PFSK-1 (cell line): ENCODE results near the gene SUCLG2.

Experiments used
- FOXP2 ChIP-seq: optimal IDR thresholded peaks from 2 replicates; pipeline ENCODE3; 2011; ENCODE audit warnings: borderline replicate concordance, control low read depth, inconsistent platforms; ENCODE audit not compliant: insufficient read depth; ENCODE audit errors: extremely low read length, extremely low read depth
- POLR2AphosphoS5 ChIP-seq: IDR thresholded peaks from 2 replicates; pipeline ENCODE4 v1.6.1; 2012; ENCODE audit warnings: low read depth, mild to moderate bottlenecking, control low read depth, low read length, moderate library complexity
- SIN3A ChIP-seq: IDR thresholded peaks from 2 replicates; pipeline ENCODE4 v1.6.1; 2012; ENCODE audit warnings: mild to moderate bottlenecking, low read length, moderate library complexity, borderline replicate concordance; ENCODE audit not compliant: insufficient read depth
- TAF1 ChIP-seq: IDR thresholded peaks from 2 replicates; pipeline ENCODE4 v1.6.1; 2012; ENCODE audit warnings: low read length, control low read depth, borderline replicate concordance; ENCODE audit not compliant: insufficient read depth
- TF ChIP-seq, protein P1 (sequence below), 2 experiments: IDR thresholded peaks; 2 replicates each; pipeline versions ENCODE4 v1.6.1 to v1.8.0; 2011 to 2012; ENCODE audit warnings: low read depth in 2 of 2, low read length in 2 of 2, control low read depth in 1 of 2, inconsistent platforms in 1 of 2, mild to moderate bottlenecking in 1 of 2, moderate library complexity in 1 of 2; ENCODE audit not compliant: insufficient read depth in 1 of 2

Gene SUCLG2

DNA sequence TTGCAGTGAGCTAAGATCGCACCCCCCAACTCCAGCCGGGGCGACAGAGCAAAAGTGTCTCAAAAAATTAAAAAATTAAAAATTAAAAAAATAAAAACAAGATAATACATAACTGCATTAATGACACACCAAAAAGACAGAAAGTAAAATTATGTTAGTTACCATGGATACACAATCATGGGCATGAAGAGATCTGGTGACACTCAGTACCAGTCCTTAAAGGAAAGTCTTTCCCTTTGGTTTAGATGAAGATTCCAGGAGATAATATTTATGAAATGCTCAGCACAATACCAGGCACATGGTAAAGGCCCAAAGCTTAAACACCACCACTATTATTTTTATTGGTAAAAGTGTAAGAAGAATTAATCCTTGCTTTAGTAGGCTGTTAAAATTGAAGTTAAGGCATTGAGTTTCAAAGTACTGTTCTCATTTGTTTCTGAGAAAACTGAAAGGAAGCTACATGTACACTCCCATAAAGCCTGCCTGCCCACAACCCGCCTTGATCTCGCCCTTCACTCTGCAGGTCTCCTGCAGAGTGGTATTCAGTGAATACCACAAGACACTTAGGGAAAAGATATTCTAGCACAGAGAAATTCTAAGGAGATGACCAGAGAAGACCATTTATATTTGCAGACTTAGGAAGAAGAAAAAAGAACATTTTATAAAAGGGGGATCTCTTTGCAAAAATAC lies 52.3 kb downstream of the SUCLG2 start:
- TF ChIP-seq POLR2AphosphoS5, result no peak
- TF ChIP-seq, protein P1, sequence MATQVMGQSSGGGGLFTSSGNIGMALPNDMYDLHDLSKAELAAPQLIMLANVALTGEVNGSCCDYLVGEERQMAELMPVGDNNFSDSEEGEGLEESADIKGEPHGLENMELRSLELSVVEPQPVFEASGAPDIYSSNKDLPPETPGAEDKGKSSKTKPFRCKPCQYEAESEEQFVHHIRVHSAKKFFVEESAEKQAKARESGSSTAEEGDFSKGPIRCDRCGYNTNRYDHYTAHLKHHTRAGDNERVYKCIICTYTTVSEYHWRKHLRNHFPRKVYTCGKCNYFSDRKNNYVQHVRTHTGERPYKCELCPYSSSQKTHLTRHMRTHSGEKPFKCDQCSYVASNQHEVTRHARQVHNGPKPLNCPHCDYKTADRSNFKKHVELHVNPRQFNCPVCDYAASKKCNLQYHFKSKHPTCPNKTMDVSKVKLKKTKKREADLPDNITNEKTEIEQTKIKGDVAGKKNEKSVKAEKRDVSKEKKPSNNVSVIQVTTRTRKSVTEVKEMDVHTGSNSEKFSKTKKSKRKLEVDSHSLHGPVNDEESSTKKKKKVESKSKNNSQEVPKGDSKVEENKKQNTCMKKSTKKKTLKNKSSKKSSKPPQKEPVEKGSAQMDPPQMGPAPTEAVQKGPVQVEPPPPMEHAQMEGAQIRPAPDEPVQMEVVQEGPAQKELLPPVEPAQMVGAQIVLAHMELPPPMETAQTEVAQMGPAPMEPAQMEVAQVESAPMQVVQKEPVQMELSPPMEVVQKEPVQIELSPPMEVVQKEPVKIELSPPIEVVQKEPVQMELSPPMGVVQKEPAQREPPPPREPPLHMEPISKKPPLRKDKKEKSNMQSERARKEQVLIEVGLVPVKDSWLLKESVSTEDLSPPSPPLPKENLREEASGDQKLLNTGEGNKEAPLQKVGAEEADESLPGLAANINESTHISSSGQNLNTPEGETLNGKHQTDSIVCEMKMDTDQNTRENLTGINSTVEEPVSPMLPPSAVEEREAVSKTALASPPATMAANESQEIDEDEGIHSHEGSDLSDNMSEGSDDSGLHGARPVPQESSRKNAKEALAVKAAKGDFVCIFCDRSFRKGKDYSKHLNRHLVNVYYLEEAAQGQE (IDR thresholded peaks at IDR 0.05; ENCODE audit: insufficient read depth in 1 of 2, low read depth in 2 of 2, low read length in 2 of 2), result no peak
- TF ChIP-seq FOXP2, result no peak
- no peak for TF ChIP-seq TAF1

DNA sequence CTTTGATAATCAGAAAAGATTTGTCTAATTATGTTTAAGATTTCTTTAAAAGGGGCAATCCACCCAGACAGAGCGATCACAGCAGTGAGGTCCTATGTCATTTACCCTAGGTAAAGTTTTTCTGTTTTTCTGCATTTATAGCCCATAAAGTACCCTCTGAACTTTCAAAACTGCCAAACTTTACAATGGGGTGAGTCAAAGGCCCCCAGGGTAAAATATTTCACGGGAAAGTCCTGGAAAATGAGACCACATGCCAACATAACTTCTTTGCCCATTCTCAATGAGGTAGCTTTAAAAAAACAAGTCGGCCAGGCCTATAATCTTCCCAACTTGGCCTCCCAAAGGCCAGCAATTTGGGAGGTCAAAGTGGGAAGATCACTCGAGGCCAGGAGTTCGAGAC lies 53.0 kb downstream of the SUCLG2 start:
- TF ChIP-seq, protein P1 (IDR thresholded peaks at IDR 0.05; ENCODE audit: insufficient read depth in 1 of 2, low read depth in 2 of 2, low read length in 2 of 2), result no peak
- no peak for TF ChIP-seq SIN3A
- no peak for TF ChIP-seq TAF1
- TF ChIP-seq POLR2AphosphoS5, result no peak
- no peak for TF ChIP-seq FOXP2

DNA sequence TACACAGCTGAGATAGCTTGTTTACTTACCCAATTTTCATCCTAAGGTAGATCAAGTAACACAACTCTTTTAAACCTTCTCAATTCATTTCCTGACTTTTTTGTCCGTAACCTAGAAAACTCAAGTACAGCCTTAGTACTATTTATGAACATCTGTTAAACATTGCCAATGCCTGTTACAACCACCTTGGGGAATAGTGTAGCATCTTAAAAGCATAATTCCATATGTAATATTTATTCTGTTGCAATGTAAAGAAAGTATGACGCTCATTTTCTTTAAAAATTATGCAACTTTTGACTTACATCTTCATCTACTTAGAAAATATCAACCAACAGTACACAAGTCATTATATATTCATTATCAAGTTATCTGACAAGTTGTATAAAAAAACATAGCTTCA lies 54.6 kb downstream of the SUCLG2 start:
- TF ChIP-seq FOXP2 (no peak), TAF1 (no peak), SIN3A (no peak), POLR2AphosphoS5 (no peak)
- TF ChIP-seq, protein P1 (IDR thresholded peaks at IDR 0.05; ENCODE audit: insufficient read depth in 1 of 2, low read depth in 2 of 2, low read length in 2 of 2), result no peak

DNA sequence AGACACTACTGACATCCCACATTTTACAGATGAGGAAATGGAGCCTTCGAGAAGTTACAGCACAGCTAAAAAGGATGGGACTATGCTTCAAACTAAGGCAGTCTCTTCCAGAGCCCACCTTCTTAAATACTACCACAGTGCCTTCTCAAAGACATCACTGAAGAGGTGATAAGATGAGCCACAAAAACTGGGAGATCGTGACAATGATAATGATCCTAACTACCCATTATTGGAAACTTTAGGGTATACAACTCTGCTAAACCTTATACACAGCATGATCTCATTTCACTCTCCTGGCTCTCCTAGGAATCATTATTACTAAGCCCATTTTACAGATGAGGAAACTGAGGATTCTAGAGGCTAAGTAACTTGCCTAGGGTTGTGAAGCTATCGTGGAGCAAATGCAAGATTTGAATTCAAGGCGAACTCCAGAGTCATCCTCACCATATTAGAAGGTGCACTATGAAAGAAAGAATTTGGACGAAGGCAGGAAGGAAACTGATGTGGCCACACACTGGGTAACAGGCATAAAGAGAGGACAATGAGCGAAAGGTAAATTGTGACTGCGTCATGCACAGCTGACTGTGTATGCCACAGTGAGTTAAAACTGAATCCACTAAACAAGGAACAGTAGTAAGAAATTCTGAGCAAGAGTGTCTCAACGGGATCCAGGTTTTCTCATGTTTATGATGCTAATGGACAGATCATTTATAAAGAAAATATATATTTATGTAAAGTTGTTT lies 55.4 kb downstream of the SUCLG2 start:
- TF ChIP-seq SIN3A, result no peak
- TF ChIP-seq FOXP2, result no peak
- no peak for TF ChIP-seq POLR2AphosphoS5
- TF ChIP-seq TAF1, result no peak
- TF ChIP-seq, protein P1 (IDR thresholded peaks at IDR 0.05; ENCODE audit: insufficient read depth in 1 of 2, low read depth in 2 of 2, low read length in 2 of 2), result no peak
